Measurements from ENCODE around the gene THSD4.

THSD4 gene

GRCh38 chr15:71566226-71566625 lies 451.0 kb downstream of the THSD4 start:
- no peak for DNase-seq

GRCh38 chr15:71567173-71567572 lies 451.9 kb downstream of the THSD4 start:
- no peak for DNase-seq

- DNase-seq = no peak
These were observed 453.0 kb downstream of the THSD4 start for GRCh38 chr15:71568227-71568626.

GRCh38 chr15:71570736-71571135 lies 455.5 kb downstream of the THSD4 start:
- no peak for DNase-seq

- no peak for DNase-seq
These were observed 456.4 kb downstream of the THSD4 start for GRCh38 chr15:71571641-71572040.

- no peak for DNase-seq
These were observed 457.3 kb downstream of the THSD4 start for GRCh38 chr15:71572452-71573053.

- no peak for DNase-seq
These were observed 458.3 kb downstream of the THSD4 start for GRCh38 chr15:71573599-71573998.

- no peak for DNase-seq
These were observed 460.3 kb downstream of the THSD4 start for GRCh38 chr15:71575474-71576045.

- no peak for DNase-seq
These were observed 461.8 kb downstream of the THSD4 start for GRCh38 chr15:71577071-71577470.

GRCh38 chr15:71581398-71581930 lies 466.2 kb downstream of the THSD4 start:
- DNase-seq = no peak

- DNase-seq = peak; percentile 15
These were observed 469.9 kb downstream of the THSD4 start for GRCh38 chr15:71585159-71585558.

- no peak for DNase-seq
These were observed 471.2 kb downstream of the THSD4 start for GRCh38 chr15:71586463-71586862.

- no peak for DNase-seq
These were observed 473.5 kb downstream of the THSD4 start for GRCh38 chr15:71588746-71589145.

- no peak for DNase-seq
These were observed 475.8 kb downstream of the THSD4 start for GRCh38 chr15:71591057-71591456.

GRCh38 chr15:71592203-71592602 lies 476.9 kb downstream of the THSD4 start:
- DNase-seq = no peak

GRCh38 chr15:71595846-71596553 lies 480.7 kb downstream of the THSD4 start:
- DNase-seq = no peak

- DNase-seq = peak; percentile 62
These were observed 481.4 kb downstream of the THSD4 start for GRCh38 chr15:71596672-71597071.

- no peak for DNase-seq
These were observed 481.9 kb downstream of the THSD4 start for GRCh38 chr15:71597126-71597525.

- no peak for DNase-seq
These were observed 482.4 kb downstream of the THSD4 start for GRCh38 chr15:71597637-71598036.

GRCh38 chr15:71598741-71599140 lies 483.5 kb downstream of the THSD4 start:
- peak; percentile 28 for DNase-seq

- peak; percentile 88 for DNase-seq
These were observed 484.3 kb downstream of the THSD4 start for GRCh38 chr15:71599418-71600151.

GRCh38 chr15:71600237-71600636 lies 485.0 kb downstream of the THSD4 start:
- no peak for DNase-seq
